PC-9 (cell line): ENCODE measurements around the gene KIAA1671.

Experiments used
- EZH2 ChIP-seq: fragments of 200-600 bp; sonication (generic); IDR thresholded peaks from 2 replicates; pipeline ENCODE4 v1.8.0; 2017; ENCODE audit warnings: antibody characterized with exemption, low read depth
- TF ChIP-seq, protein P1 (sequence below): fragments of 200-600 bp; sonication (generic); conservative IDR thresholded peaks from 2 replicates; pipeline ENCODE4 v1.6.1; 2017; ENCODE audit warnings: mixed run types, antibody characterized with exemption, mild to moderate bottlenecking, moderate library complexity

DNA sequence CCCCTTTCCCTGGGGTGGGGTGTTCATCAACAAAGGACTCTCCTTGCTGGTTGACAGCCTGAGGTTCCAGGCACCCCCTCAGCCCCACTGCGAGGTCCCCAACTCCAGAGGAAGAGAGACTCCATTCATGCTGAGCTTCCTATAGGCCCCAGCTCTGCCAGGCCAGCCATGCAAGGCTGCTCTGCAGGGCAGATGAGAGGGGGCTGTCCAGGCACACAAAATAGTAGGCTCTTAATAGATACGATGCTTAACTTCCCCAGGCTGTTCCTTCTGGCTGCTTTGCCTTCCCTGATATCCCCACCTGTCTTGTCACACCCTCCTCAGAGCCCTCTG is 202.1 kb downstream of the KIAA1671 start:
- TF ChIP-seq, protein P1, sequence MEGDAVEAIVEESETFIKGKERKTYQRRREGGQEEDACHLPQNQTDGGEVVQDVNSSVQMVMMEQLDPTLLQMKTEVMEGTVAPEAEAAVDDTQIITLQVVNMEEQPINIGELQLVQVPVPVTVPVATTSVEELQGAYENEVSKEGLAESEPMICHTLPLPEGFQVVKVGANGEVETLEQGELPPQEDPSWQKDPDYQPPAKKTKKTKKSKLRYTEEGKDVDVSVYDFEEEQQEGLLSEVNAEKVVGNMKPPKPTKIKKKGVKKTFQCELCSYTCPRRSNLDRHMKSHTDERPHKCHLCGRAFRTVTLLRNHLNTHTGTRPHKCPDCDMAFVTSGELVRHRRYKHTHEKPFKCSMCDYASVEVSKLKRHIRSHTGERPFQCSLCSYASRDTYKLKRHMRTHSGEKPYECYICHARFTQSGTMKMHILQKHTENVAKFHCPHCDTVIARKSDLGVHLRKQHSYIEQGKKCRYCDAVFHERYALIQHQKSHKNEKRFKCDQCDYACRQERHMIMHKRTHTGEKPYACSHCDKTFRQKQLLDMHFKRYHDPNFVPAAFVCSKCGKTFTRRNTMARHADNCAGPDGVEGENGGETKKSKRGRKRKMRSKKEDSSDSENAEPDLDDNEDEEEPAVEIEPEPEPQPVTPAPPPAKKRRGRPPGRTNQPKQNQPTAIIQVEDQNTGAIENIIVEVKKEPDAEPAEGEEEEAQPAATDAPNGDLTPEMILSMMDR = no peak
- TF ChIP-seq EZH2 = no peak
